ENCODE measurements around the gene ENTPD5. TPM values are rescaled to one million over a fixed set of nuclear protein-coding genes. Genes with fewer than 3 reads are reported as not detected.

ENTPD5 gene
- total and polyA plus RNA-seq, 2 donors (not counting 1 experiment from before 2014, with no cell fraction given), result 5.5 to 14.7 TPM

DNA sequence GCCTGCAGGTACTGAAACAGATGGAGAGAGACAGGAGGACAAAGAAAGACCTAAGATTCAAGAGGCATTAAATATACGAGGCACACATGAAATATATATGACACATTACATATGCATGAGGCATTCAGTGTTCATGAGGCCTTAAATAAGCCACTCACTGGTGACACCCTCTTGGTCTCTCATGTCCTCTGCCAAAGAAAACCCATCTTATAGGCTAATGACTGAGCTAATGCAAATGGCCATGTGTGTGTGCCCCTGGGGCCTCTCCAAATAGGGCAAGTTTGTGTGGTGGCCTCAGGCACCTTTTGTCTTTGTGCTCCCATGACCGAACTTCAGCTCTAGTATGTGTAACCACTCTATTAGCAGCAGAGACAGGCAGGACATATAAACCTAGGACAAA lies 50.2 kb downstream of the ENTPD5 start:
- Mint-ChIP-seq H3K27me3 (no peaks in the 10 kb centered on the region), H3K4me3 (no peak overlapping the region), H3K27ac (no peak overlapping the region), H3K9me3 (ENCODE audit: insufficient read depth) (no peaks in the 10 kb centered on the region), H3K4me1 (no peaks in the 10 kb centered on the region)
- H3K27ac ChIP-seq (ENCODE audit: low read length in 2 of 2), result no peak overlapping the region
- no peaks in the 10 kb centered on the region for H3K79me2 ChIP-seq (ENCODE audit: control insufficient read depth, insufficient read depth, low read length)
- no peak overlapping the region for H3K4me2 ChIP-seq (replicated peaks; ENCODE audit: low read depth, low read length, poor library complexity, severe bottlenecking)
- no peak overlapping the region for H3K4me3 ChIP-seq (ENCODE audit: control extremely low read depth in 1 of 5, extremely low read depth in 1 of 5, insufficient read depth in 1 of 5, low read depth in 2 of 5, low read length in 4 of 5)
- H4K20me1 ChIP-seq (ENCODE audit: control insufficient read depth, insufficient read depth, low read length, poor library complexity, severe bottlenecking), result no peaks in the 10 kb centered on the region
- no peaks in the 10 kb centered on the region for H3K4me1 ChIP-seq (ENCODE audit: control insufficient read depth in 2 of 2, insufficient read depth in 2 of 2, low read length in 2 of 2)
- CTCF ChIA-PET, result no interaction called here
- intact Hi-C loops (cut with micrococcal nuclease), result no loop called here
- WGBS (ENCODE audit: insufficient coverage), result 94% methylated on average over 2 of the region's 2 CpGs
- peaks cover 2 to 28% of the 10 kb centered on the region in 2 experiments for H3K36me3 ChIP-seq (replicated peaks in 1 of 2; ENCODE audit: control extremely low read depth in 1 of 2, control insufficient read depth in 1 of 2, extremely low read depth in 1 of 2, insufficient read depth in 2 of 2, low read length in 1 of 2)
- H3K9me3 ChIP-seq (ENCODE audit: control extremely low read depth in 1 of 3, control insufficient read depth in 2 of 3, insufficient read depth in 1 of 3, low read length in 2 of 3), result no peaks in the 10 kb centered on the region
- DNase-seq (no peak), ATAC-seq (ENCODE audit: low read depth) (no peak)
- TF ChIP-seq, protein P1, sequence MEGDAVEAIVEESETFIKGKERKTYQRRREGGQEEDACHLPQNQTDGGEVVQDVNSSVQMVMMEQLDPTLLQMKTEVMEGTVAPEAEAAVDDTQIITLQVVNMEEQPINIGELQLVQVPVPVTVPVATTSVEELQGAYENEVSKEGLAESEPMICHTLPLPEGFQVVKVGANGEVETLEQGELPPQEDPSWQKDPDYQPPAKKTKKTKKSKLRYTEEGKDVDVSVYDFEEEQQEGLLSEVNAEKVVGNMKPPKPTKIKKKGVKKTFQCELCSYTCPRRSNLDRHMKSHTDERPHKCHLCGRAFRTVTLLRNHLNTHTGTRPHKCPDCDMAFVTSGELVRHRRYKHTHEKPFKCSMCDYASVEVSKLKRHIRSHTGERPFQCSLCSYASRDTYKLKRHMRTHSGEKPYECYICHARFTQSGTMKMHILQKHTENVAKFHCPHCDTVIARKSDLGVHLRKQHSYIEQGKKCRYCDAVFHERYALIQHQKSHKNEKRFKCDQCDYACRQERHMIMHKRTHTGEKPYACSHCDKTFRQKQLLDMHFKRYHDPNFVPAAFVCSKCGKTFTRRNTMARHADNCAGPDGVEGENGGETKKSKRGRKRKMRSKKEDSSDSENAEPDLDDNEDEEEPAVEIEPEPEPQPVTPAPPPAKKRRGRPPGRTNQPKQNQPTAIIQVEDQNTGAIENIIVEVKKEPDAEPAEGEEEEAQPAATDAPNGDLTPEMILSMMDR (IDR thresholded peaks at IDR 0.05), result no peak
- TF ChIP-seq EZH2 (IDR thresholded peaks at IDR 0.05; ENCODE audit: borderline replicate concordance, insufficient read depth, low read depth, low read length, poor library complexity, severe bottlenecking), result no peak
- H3K9ac ChIP-seq (ENCODE audit: low read length), result no peak overlapping the region
- H2AFZ ChIP-seq (ENCODE audit: insufficient read depth, low read depth, low read length, poor library complexity, severe bottlenecking), result no peak overlapping the region
- no peaks in the 10 kb centered on the region for H3K27me3 ChIP-seq (replicated peaks in 1 of 4; ENCODE audit: control extremely low read depth in 1 of 4, control insufficient read depth in 3 of 4, insufficient read depth in 4 of 4, low read length in 3 of 4)
- POLR2A ChIA-PET, result no interaction called here

GRCh38 chr14:73965216-73965615 lies 53.9 kb downstream of the ENTPD5 start:
- H4K20me1 ChIP-seq (ENCODE audit: control insufficient read depth, insufficient read depth, low read length, poor library complexity, severe bottlenecking), result no peaks in the 10 kb centered on the region
- no peaks in the 10 kb centered on the region for H3K9me3 ChIP-seq (ENCODE audit: control extremely low read depth in 1 of 3, control insufficient read depth in 2 of 3, insufficient read depth in 1 of 3, low read length in 2 of 3)
- no peak overlapping the region for H3K27ac ChIP-seq (ENCODE audit: low read length in 2 of 2)
- H3K4me2 ChIP-seq (replicated peaks; ENCODE audit: low read depth, low read length, poor library complexity, severe bottlenecking), result no peak overlapping the region
- CTCF ChIA-PET, result interaction anchor here (0.6 kb wide), 1 partner anchor 930 kb away, joined by 3 read pairs; no protein-coding TSS in a partner anchor
- WGBS (ENCODE audit: insufficient coverage), result 92% methylated on average over 1 of the region's 4 CpGs
- POLR2A ChIA-PET, result no interaction called here
- intact Hi-C loops (cut with micrococcal nuclease), result no loop called here
- H3K4me3 ChIP-seq (ENCODE audit: control extremely low read depth in 1 of 5, extremely low read depth in 1 of 5, insufficient read depth in 1 of 5, low read depth in 2 of 5, low read length in 4 of 5), result no peak overlapping the region
- no peak overlapping the region for H3K4me3 Mint-ChIP-seq
- peaks cover 2 to 42% of the 10 kb centered on the region in 2 experiments for H3K36me3 ChIP-seq (replicated peaks in 1 of 2; ENCODE audit: control extremely low read depth in 1 of 2, control insufficient read depth in 1 of 2, extremely low read depth in 1 of 2, insufficient read depth in 2 of 2, low read length in 1 of 2)
- H3K9ac ChIP-seq (ENCODE audit: low read length), result no peak overlapping the region
- H3K79me2 ChIP-seq (ENCODE audit: control insufficient read depth, insufficient read depth, low read length), result no peaks in the 10 kb centered on the region
- H2AFZ ChIP-seq (ENCODE audit: insufficient read depth, low read depth, low read length, poor library complexity, severe bottlenecking), result no peak overlapping the region
- no peaks in the 10 kb centered on the region for H3K27me3 ChIP-seq (replicated peaks in 1 of 4; ENCODE audit: control extremely low read depth in 1 of 4, control insufficient read depth in 3 of 4, insufficient read depth in 4 of 4, low read length in 3 of 4)
- TF ChIP-seq, protein P1 (IDR thresholded peaks at IDR 0.05), result no peak
- no peak for TF ChIP-seq EZH2 (IDR thresholded peaks at IDR 0.05; ENCODE audit: borderline replicate concordance, insufficient read depth, low read depth, low read length, poor library complexity, severe bottlenecking)
- no peaks in the 10 kb centered on the region for H3K4me1 Mint-ChIP-seq
- H3K27ac Mint-ChIP-seq, result no peak overlapping the region
- DNase-seq, result no peak
- no peaks in the 10 kb centered on the region for H3K4me1 ChIP-seq (ENCODE audit: control insufficient read depth in 2 of 2, insufficient read depth in 2 of 2, low read length in 2 of 2)
- no peaks in the 10 kb centered on the region for H3K27me3 Mint-ChIP-seq
- no peaks in the 10 kb centered on the region for H3K9me3 Mint-ChIP-seq (ENCODE audit: insufficient read depth)
- ATAC-seq (ENCODE audit: low read depth), result no peak

Measured in B cell (primary cell).